ENCODE data around the gene GPR161. TPM values are rescaled to one million over a fixed set of nuclear protein-coding genes. Genes with fewer than 3 reads are reported as not detected.

The GPR161 gene
- total and polyA plus RNA-seq, 2 of the 13 experiments (the other 11 are each of a cell fraction or from before 2014, with no cell fraction given) = 0.13 to 0.35 TPM

- WGBS (ENCODE audit: low lambda C conversion rate) = 58% methylated on average over 6 of the region's 6 CpGs
- TF ChIP-seq ZNF878 (CRISPR knock-in tag; IDR thresholded peaks at IDR 0.05) (no peak), MTA3 (CRISPR knock-in tag; IDR thresholded peaks at IDR 0.05) (no peak), MTA1 (CRISPR knock-in tag; IDR thresholded peaks at IDR 0.05; ENCODE audit: borderline replicate concordance) (no peak)
- Histone ChIP-seq H3K4me1 (ENCODE audit: insufficient read depth, low read length) (peaks cover 2% of the 10 kb centered on the region; the same call in 1 of the 2 replicates), H3K36me3 (replicated peaks in 1 of 2; ENCODE audit: control insufficient read depth in 1 of 2, insufficient read depth in 2 of 2, low read length in 2 of 2) (no peaks in the 10 kb centered on the region), H3K27ac (ENCODE audit: extremely low read length, insufficient read depth, low read length) (no peak overlapping the region), H3K79me2 (ENCODE audit: insufficient read depth, low read length) (no peaks in the 10 kb centered on the region), H3K27me3 (ENCODE audit: control insufficient read depth in 1 of 2, insufficient read depth in 2 of 2, low read length in 2 of 2) (peaks cover 0 to 11% of the 10 kb centered on the region in 2 experiments; a peak in 2 of 5 replicates), H2AFZ (ENCODE audit: low read length) (no peak overlapping the region), H3K9me3 (ENCODE audit: low read length) (no peaks in the 10 kb centered on the region), H4K20me1 (ENCODE audit: insufficient read depth, low read length) (no peaks in the 10 kb centered on the region), H3K4me3 (replicated peaks in 1 of 3; ENCODE audit: insufficient read depth in 1 of 3, low read depth in 2 of 3, low read length in 3 of 3) (no peak overlapping the region), H3K9ac (ENCODE audit: insufficient read depth, low read depth, low read length) (no peak overlapping the region), H3K4me2 (ENCODE audit: low read depth, low read length) (no peak overlapping the region)
- in situ Hi-C loops (cut with HindIII; ENCODE audit: extremely low pct_ligation_motif_present, low pct_unique_long_range_greater_than_20kb) (no loop called here), intact Hi-C loops (cut with micrococcal nuclease; ENCODE audit: unreplicated experiment) (no loop called here)
- DNase-seq (ENCODE audit: low spot score) = no peak
- no peak for ATAC-seq
- no TSS peak for BruUV-seq (replicated peaks)
- FAIRE-seq = no peak
- POLR2A ChIA-PET = no interaction called here
- CTCF ChIA-PET (ENCODE audit: low intra/inter-chr PET ratio, low total read pairs) = no interaction called here
Observed at GRCh38 chr1:168129933-168130332, 6.8 kb downstream of the GPR161 start.

GRCh38 chr1:168127503-168127902, 9.2 kb downstream of the GPR161 start:
- Histone ChIP-seq H3K4me3 (replicated peaks in 1 of 3; ENCODE audit: insufficient read depth in 1 of 3, low read depth in 2 of 3, low read length in 3 of 3) (no peak overlapping the region), H4K20me1 (ENCODE audit: insufficient read depth, low read length) (no peaks in the 10 kb centered on the region), H3K79me2 (ENCODE audit: insufficient read depth, low read length) (no peaks in the 10 kb centered on the region), H3K9ac (ENCODE audit: insufficient read depth, low read depth, low read length) (no peak overlapping the region), H2AFZ (ENCODE audit: low read length) (no peak overlapping the region), H3K9me3 (ENCODE audit: low read length) (no peaks in the 10 kb centered on the region), H3K36me3 (replicated peaks in 1 of 2; ENCODE audit: control insufficient read depth in 1 of 2, insufficient read depth in 2 of 2, low read length in 2 of 2) (no peaks in the 10 kb centered on the region), H3K4me2 (ENCODE audit: low read depth, low read length) (no peak overlapping the region), H3K27ac (ENCODE audit: extremely low read length, insufficient read depth, low read length) (no peak overlapping the region), H3K4me1 (ENCODE audit: insufficient read depth, low read length) (no peaks in the 10 kb centered on the region), H3K27me3 (ENCODE audit: control insufficient read depth in 1 of 2, insufficient read depth in 2 of 2, low read length in 2 of 2) (no peaks in the 10 kb centered on the region)
- ChIA-PET CTCF (ENCODE audit: low intra/inter-chr PET ratio, low total read pairs) (no interaction called here), POLR2A (no interaction called here)
- no peak for FAIRE-seq
- intact Hi-C loops (cut with micrococcal nuclease; ENCODE audit: unreplicated experiment) (no loop called here), in situ Hi-C loops (cut with HindIII; ENCODE audit: extremely low pct_ligation_motif_present, low pct_unique_long_range_greater_than_20kb) (no loop called here)
- TF ChIP-seq ZNF674 (CRISPR knock-in tag; IDR thresholded peaks at IDR 0.05; ENCODE audit: low read depth) (no peak), DDIT3 (CRISPR knock-in tag; IDR thresholded peaks at IDR 0.05) (no peak), KDM4B (CRISPR knock-in tag; IDR thresholded peaks at IDR 0.05) (no peak)
- no peak for ATAC-seq
- DNase-seq (ENCODE audit: low spot score) = no peak
- no TSS peak for BruUV-seq (replicated peaks)
- WGBS (ENCODE audit: low lambda C conversion rate) = 75% methylated on average over 2 of the region's 2 CpGs
